Liver (tissue), 9 donors: Measurements from ENCODE around the gene MTPN. TPM values are rescaled to one million over a fixed set of nuclear protein-coding genes. Genes with fewer than 3 reads are reported as not detected.

ENCODE experiments used
- DNase-seq: peaks from one replicate; pipeline ENCODE4 v3.0.0-alpha.2; 2017; ENCODE audit warnings: low spot score
- H3K27ac ChIP-seq, 2 donors: one replicate each; pipeline ENCODE4 v1.7.0; 2013; ENCODE audit warnings: inconsistent platforms in 2 of 2, low read length in 2 of 2, control low read depth in 1 of 2, low read depth in 1 of 2, mild to moderate bottlenecking in 1 of 2
- H3K27me3 ChIP-seq, 4 donors: one replicate each; pipeline versions ENCODE4 v1.6.1 to v1.7.0; 2013; ENCODE audit warnings: low read length in 3 of 4, inconsistent platforms in 1 of 4, mild to moderate bottlenecking in 1 of 4, moderate library complexity in 1 of 4; ENCODE audit not compliant: control insufficient read depth in 4 of 4, insufficient read depth in 4 of 4
- H3K36me3 ChIP-seq, 4 donors: one replicate each; pipeline versions ENCODE4 v1.6.1 to v1.7.0; 2013; ENCODE audit warnings: low read length in 3 of 4, mild to moderate bottlenecking in 3 of 4, low read depth in 1 of 4, moderate library complexity in 1 of 4; ENCODE audit not compliant: control insufficient read depth in 4 of 4, insufficient read depth in 3 of 4
- H3K4me1 ChIP-seq, 4 donors: one replicate each; pipeline versions ENCODE4 v1.6.1 to v1.7.0; 2013; ENCODE audit warnings: low read length in 3 of 4, mild to moderate bottlenecking in 3 of 4, moderate library complexity in 1 of 4; ENCODE audit not compliant: control insufficient read depth in 4 of 4, insufficient read depth in 4 of 4
- H3K4me3 ChIP-seq, 3 donors: one replicate each; pipeline versions ENCODE4 v1.6.1 to v1.7.0; 2013; ENCODE audit warnings: low read length in 3 of 3, control low read depth in 1 of 3, low read depth in 1 of 3, mild to moderate bottlenecking in 1 of 3
- H3K9ac ChIP-seq, 2 donors: one replicate each; pipeline ENCODE4 v1.7.0; 2013; ENCODE audit warnings: low read length in 2 of 2, mild to moderate bottlenecking in 2 of 2, moderate library complexity in 2 of 2, control low read depth in 1 of 2, low read depth in 1 of 2
- H3K9me3 ChIP-seq, 4 donors: one replicate each; pipeline versions ENCODE4 v1.6.1 to v1.7.0; 2013; ENCODE audit warnings: low read length in 3 of 4; ENCODE audit not compliant: control insufficient read depth in 4 of 4
- FOXA1 ChIP-seq: IDR thresholded peaks from 2 replicates; pipeline ENCODE4 v1.6.1; 2016; ENCODE audit warnings: antibody characterized with exemption
- FOXA2 ChIP-seq: IDR thresholded peaks from 2 replicates; pipeline ENCODE4 v1.6.1; 2016; ENCODE audit warnings: antibody characterized with exemption
- GABPA ChIP-seq, 2 donors: IDR thresholded peaks in 1 of 2; conservative IDR thresholded peaks in 1 of 2; 2 replicates each; pipeline ENCODE4 v1.6.1; 2016; ENCODE audit warnings: antibody characterized with exemption in 2 of 2, mild to moderate bottlenecking in 1 of 2, moderate library complexity in 1 of 2
- HNF4A ChIP-seq, 2 donors: conservative IDR thresholded peaks; 2 replicates each; pipeline ENCODE4 v1.6.1; 2016; ENCODE audit warnings: antibody characterized with exemption in 2 of 2, mild to moderate bottlenecking in 2 of 2
- HNF4G ChIP-seq: IDR thresholded peaks from 2 replicates; pipeline ENCODE4 v1.6.1; 2016; ENCODE audit warnings: antibody characterized with exemption
- JUND ChIP-seq, 2 donors: IDR thresholded peaks; 2 replicates each; pipeline ENCODE4 v1.6.1; 2016; ENCODE audit warnings: antibody characterized with exemption in 2 of 2
- NR2F2 ChIP-seq: IDR thresholded peaks from 2 replicates; pipeline ENCODE4 v1.6.1; 2016; ENCODE audit warnings: antibody characterized with exemption
- RAD21 ChIP-seq, 2 donors: IDR thresholded peaks; 2 replicates each; pipeline ENCODE4 v1.6.1; 2016; ENCODE audit warnings: antibody characterized with exemption in 2 of 2, mild to moderate bottlenecking in 2 of 2
- RXRA ChIP-seq, 2 donors: IDR thresholded peaks; 2 replicates each; pipeline ENCODE4 v1.6.1; 2017 to 2018; ENCODE audit warnings: antibody characterized with exemption in 2 of 2, mild to moderate bottlenecking in 1 of 2
- SP1 ChIP-seq: IDR thresholded peaks from 2 replicates; pipeline ENCODE4 v1.6.1; 2018; ENCODE audit warnings: antibody characterized with exemption, mild to moderate bottlenecking
- TAF1 ChIP-seq: conservative IDR thresholded peaks from 2 replicates; pipeline ENCODE4 v1.6.1; 2016; ENCODE audit warnings: antibody characterized with exemption, mild to moderate bottlenecking
- YY1 ChIP-seq: IDR thresholded peaks from 2 replicates; pipeline ENCODE4 v1.6.1; 2016; ENCODE audit warnings: antibody characterized with exemption, mild to moderate bottlenecking
- WGBS: extraction: QIAGEN DNeasy Blood & Tissue Kit; methylation state at CpG from one replicate; pipeline ENCODE4 v1.1.7; 2013; 5-methylcytosine and 5-hydroxymethylcytosine counted together
- polyA plus RNA-seq, 2 donors: library from polyadenylated mRNA; stranded (reverse) in 1 of 2; unstranded in 1 of 2; fragments of 200-250 nt in 1 of 2; fragments of >200 nt in 1 of 2; fragmentation: Nextera tagmentation in 1 of 2; extraction: Ambion mirVana in 1 of 2; gene quantifications; one replicate each; pipeline versions ENCODE4 v1.2.1 to v1.2.3, GENCODE V29; 2013 to 2015
- total RNA-seq, 2 donors: library from RNA; depleted of rRNA; stranded (reverse); fragments of >200 nt; gene quantifications; one replicate each; pipeline ENCODE4 v1.2.3, GENCODE V29; 2014
- TF ChIP-seq, protein P1 (sequence below): IDR thresholded peaks from 2 replicates; pipeline ENCODE4 v1.6.1; 2016; ENCODE audit warnings: antibody characterized with exemption
- TF ChIP-seq, protein P2 (sequence below): IDR thresholded peaks from 2 replicates; pipeline ENCODE4 v1.6.1; 2016; ENCODE audit warnings: antibody characterized with exemption
- TF ChIP-seq, protein P3 (sequence below): IDR thresholded peaks from 2 replicates; pipeline ENCODE4 v1.6.1; 2016; ENCODE audit warnings: antibody characterized with exemption
- TF ChIP-seq, protein P4 (sequence below): IDR thresholded peaks from 2 replicates; pipeline ENCODE4 v1.6.1; 2016; ENCODE audit warnings: antibody characterized with exemption, mild to moderate bottlenecking
- donor health status: healthy.
- donor health status: healthy.
- donor health status: healthy.
- donor health status: healthy.
- donor health status: healthy.

Gene MTPN
- total and polyA plus RNA-seq, 4 donors = 24.8 to 88.3 (median 32.8) TPM

DNA sequence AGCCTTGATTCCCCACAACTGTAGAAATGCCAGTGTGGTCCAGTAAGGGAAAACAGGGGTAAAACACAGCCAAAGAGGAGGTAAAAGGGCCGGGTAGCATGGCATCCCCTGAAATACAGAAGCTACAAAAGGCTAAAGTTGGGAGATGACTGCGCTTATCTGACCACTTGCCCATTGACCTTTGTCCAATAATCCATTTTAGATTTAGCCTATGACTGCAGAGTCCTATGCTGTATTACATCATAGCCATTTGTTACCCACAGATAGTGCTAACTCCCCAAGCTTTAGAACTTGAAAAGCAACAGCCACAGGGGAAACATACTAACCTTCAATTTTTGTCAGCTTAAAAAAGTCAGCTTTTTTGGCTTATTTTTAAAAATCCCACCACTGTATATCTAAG, 26.2 kb downstream of the MTPN start:
- no peaks in the 10 kb centered on the region for H3K27me3 ChIP-seq
- peaks cover 0 to 8% (median 1%) of the 10 kb centered on the region in 4 donors for H3K4me1 ChIP-seq
- H3K27ac ChIP-seq = no peak overlapping the region
- peaks cover 0 to 13% (median 8%) of the 10 kb centered on the region in 4 donors for H3K36me3 ChIP-seq
- no peak overlapping the region for H3K9ac ChIP-seq
- no peak for DNase-seq
- no peak overlapping the region for H3K4me3 ChIP-seq
- no peaks in the 10 kb centered on the region for H3K9me3 ChIP-seq
- peak; percentile 52 to 87 for TF ChIP-seq HNF4A (conservative IDR thresholded peaks at IDR 0.05)
- peak in 1 of 2 donors; percentile 48 for TF ChIP-seq RXRA (IDR thresholded peaks at IDR 0.05)
- no peak for TF ChIP-seq YY1
- peak; percentile 38 for TF ChIP-seq HNF4G
- TF ChIP-seq, protein P1, sequence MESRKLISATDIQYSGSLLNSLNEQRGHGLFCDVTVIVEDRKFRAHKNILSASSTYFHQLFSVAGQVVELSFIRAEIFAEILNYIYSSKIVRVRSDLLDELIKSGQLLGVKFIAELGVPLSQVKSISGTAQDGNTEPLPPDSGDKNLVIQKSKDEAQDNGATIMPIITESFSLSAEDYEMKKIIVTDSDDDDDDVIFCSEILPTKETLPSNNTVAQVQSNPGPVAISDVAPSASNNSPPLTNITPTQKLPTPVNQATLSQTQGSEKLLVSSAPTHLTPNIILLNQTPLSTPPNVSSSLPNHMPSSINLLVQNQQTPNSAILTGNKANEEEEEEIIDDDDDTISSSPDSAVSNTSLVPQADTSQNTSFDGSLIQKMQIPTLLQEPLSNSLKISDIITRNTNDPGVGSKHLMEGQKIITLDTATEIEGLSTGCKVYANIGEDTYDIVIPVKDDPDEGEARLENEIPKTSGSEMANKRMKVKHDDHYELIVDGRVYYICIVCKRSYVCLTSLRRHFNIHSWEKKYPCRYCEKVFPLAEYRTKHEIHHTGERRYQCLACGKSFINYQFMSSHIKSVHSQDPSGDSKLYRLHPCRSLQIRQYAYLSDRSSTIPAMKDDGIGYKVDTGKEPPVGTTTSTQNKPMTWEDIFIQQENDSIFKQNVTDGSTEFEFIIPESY = no peak
- no peak for TF ChIP-seq TAF1
- no peak for TF ChIP-seq FOXA2
- TF ChIP-seq NR2F2 = no peak
- TF ChIP-seq SP1 = peak; percentile 42
- WGBS = 79% methylated on average over 2 of the region's 2 CpGs

DNA sequence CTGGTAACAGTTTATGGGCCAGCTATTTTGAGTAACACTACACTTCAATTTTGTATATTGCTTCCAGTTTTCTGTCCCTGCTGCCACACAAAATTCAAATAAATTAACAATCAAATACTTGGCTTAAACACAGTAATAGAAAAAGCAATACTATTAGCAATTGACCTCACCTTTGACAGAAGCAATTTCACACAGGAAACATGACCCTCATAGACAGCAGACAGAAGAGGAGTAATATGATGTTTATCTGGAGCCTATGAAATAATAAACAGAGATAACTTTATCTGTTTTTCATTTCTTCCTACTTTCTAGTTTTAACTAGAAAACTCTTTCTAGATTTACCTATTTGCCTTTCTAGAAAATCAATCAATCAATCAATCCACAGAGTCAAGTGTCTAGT, 26.7 kb downstream of the MTPN start:
- TF ChIP-seq, protein P2, sequence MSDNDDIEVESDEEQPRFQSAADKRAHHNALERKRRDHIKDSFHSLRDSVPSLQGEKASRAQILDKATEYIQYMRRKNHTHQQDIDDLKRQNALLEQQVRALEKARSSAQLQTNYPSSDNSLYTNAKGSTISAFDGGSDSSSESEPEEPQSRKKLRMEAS = no peak
- TF ChIP-seq RAD21 (IDR thresholded peaks at IDR 0.05) (no peak), SP1 (no peak)
- TF ChIP-seq, protein P1 = no peak
- TF ChIP-seq, protein P3, sequence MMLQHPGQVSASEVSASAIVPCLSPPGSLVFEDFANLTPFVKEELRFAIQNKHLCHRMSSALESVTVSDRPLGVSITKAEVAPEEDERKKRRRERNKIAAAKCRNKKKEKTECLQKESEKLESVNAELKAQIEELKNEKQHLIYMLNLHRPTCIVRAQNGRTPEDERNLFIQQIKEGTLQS = no peak

DNA sequence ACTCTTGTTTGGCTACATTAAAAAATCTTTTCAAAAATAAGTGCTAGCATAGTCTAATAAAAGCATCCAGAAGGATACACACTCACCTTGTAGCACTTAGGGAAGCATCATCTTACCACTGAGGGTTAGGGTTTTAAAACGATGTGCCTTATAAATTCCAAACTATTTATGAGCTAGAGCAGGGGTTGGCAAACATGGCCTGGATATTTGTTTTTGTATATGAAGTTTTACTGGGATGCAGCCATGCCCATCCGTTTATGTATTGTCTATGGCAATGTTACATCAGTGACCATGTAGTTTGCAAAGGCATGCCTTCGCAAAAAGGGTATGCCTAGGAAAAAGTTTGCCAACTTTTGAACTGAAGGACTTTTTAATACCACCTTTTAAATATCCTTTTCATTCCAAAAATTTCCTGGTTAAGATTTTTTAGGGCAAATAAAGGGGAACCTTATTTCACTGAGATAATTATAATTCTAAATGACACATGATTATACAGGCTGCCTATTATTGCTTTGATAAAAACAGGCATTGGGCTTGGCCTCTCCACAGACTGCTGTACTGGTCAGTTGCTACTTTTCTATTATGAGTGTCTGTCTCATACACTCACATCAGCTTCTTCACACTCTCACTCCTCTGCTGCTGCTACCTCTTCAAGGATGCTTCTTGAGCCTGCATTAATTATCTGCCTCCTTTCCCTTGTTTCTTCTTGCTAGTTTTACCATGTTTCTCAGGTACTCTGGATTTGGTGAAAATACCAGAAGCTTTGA, 30.7 kb downstream of the MTPN start:
- WGBS = 93% methylated on average over 3 of the region's 3 CpGs
- DNase-seq = no peak
- peaks cover 0 to 8% (median 1%) of the 10 kb centered on the region in 4 donors for H3K4me1 ChIP-seq
- H3K27me3 ChIP-seq = no peaks in the 10 kb centered on the region
- H3K27ac ChIP-seq = no peak overlapping the region
- no peaks in the 10 kb centered on the region for H3K9me3 ChIP-seq
- H3K36me3 ChIP-seq = peaks cover 0 to 14% (median 9%) of the 10 kb centered on the region in 4 donors
- H3K4me3 ChIP-seq = no peak overlapping the region
- no peak overlapping the region for H3K9ac ChIP-seq
- TF ChIP-seq SP1 (no peak), GABPA (IDR thresholded peaks at IDR 0.05 in 1 of 2, conservative IDR thresholded peaks at IDR 0.05 in 1 of 2) (no peak), NR2F2 (no peak), HNF4G (no peak), JUND (IDR thresholded peaks at IDR 0.05) (no peak), FOXA2 (no peak), FOXA1 (no peak)
- TF ChIP-seq, protein P3 = no peak
- TF ChIP-seq, protein P4, sequence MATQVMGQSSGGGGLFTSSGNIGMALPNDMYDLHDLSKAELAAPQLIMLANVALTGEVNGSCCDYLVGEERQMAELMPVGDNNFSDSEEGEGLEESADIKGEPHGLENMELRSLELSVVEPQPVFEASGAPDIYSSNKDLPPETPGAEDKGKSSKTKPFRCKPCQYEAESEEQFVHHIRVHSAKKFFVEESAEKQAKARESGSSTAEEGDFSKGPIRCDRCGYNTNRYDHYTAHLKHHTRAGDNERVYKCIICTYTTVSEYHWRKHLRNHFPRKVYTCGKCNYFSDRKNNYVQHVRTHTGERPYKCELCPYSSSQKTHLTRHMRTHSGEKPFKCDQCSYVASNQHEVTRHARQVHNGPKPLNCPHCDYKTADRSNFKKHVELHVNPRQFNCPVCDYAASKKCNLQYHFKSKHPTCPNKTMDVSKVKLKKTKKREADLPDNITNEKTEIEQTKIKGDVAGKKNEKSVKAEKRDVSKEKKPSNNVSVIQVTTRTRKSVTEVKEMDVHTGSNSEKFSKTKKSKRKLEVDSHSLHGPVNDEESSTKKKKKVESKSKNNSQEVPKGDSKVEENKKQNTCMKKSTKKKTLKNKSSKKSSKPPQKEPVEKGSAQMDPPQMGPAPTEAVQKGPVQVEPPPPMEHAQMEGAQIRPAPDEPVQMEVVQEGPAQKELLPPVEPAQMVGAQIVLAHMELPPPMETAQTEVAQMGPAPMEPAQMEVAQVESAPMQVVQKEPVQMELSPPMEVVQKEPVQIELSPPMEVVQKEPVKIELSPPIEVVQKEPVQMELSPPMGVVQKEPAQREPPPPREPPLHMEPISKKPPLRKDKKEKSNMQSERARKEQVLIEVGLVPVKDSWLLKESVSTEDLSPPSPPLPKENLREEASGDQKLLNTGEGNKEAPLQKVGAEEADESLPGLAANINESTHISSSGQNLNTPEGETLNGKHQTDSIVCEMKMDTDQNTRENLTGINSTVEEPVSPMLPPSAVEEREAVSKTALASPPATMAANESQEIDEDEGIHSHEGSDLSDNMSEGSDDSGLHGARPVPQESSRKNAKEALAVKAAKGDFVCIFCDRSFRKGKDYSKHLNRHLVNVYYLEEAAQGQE = no peak
- TF ChIP-seq, protein P1 = no peak

More for the DNA sequence above, 26.7 kb downstream of the MTPN start:
- Histone ChIP-seq H3K9me3 (no peaks in the 10 kb centered on the region), H3K9ac (no peak overlapping the region), H3K27me3 (no peaks in the 10 kb centered on the region), H3K4me1 (peaks cover 0 to 8% (median 1%) of the 10 kb centered on the region in 4 donors), H3K36me3 (peaks cover 0 to 13% (median 8%) of the 10 kb centered on the region in 4 donors), H3K27ac (no peak overlapping the region), H3K4me3 (no peak overlapping the region)
- no peak for DNase-seq
